Fibroblast of skin of abdomen (primary cell): ENCODE results near the gene PKD2L2. TPM values are rescaled to one million over a fixed set of nuclear protein-coding genes. Genes with fewer than 3 reads are reported as not detected.
"Not testable (repeated sequence)": the region's sequence is repeated elsewhere in the genome, so short reads cannot be mapped to it uniquely, and the experiment has no call there.

Experiments used
- DNase-seq: peaks from one replicate; pipeline ENCODE4 v3.0.0-alpha.2; 2013
- polyA plus RNA-seq, 2 experiments: library from polyadenylated mRNA; unstranded; fragments of 120-200 nt; gene quantifications; one replicate each; pipeline ENCODE4 v1.2.1, GENCODE V29; 2013; ENCODE audit not compliant: insufficient read length in 2 of 2

PKD2L2 gene
- not detected for polyA plus RNA-seq (2013, experiment 1 of 2; ENCODE audit: insufficient read length)
- not detected for polyA plus RNA-seq (2013, experiment 2 of 2; ENCODE audit: insufficient read length)

- peak; percentile 90 for DNase-seq
Measured at GRCh38 chr5:137888863-137889759, at the start of gene PKD2L2. Gene PKD2L2 (plus strand): TSS chr5:137889457. CDS start chr5:137889492, 35 bp downstream.

DNA sequence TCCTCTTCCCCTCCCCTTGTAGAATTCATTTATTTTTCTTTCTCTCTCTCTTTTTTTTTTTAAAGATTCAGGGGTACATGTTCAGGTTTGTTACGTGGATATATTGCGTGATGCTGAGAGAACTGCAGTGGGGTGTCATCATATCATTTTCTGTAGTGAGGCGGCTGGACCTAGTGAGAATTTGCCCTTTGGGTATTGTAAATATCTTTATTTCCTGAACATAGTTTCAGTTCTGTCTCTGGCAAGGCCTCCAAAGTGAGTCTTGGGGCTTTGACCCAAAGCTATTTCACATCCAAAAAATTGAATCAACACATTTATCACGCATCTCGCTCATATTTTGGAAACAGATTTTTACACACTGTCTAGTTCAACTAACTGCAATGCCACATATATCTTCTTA, 47.0 kb upstream of the PKD2L2 start:
- no peak for DNase-seq

DNA sequence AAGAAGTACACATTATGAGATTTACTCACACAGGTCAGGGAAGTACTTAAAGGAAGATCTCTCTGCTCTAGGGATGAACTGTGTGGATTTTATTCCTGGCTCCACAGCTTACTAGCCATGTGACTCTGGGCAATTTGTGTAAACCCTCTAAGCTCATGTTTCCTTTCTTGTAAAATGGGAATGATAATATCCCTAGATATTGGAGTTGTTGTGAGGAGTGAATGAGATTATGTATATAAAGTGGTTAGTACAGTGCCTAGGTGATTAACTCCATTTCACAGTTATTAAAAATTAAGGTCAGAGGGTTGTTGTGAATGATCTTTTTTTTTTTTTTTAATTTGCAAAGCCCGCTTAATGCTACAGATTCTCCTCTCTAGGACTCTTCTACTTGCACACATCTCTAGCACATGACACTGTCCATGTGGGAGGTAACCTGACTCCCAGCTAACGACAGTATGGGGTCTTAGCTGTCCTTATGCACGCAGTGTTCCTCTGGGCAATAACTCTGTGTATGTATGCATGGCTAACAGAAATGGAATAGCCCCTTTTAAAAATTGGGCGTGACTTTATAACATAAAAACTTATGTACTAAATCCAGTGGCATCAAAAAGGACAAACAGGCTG, 45.5 kb upstream of the PKD2L2 start:
- no peak for DNase-seq

GRCh38 chr5:137845472-137845871, 43.8 kb upstream of the PKD2L2 start:
- no peak for DNase-seq

GRCh38 chr5:137847687-137848086, 41.6 kb upstream of the PKD2L2 start:
- no peak for DNase-seq

- not testable (repeated sequence) for DNase-seq
Measured at GRCh38 chr5:137853165-137853564, 36.1 kb upstream of the PKD2L2 start.

DNA sequence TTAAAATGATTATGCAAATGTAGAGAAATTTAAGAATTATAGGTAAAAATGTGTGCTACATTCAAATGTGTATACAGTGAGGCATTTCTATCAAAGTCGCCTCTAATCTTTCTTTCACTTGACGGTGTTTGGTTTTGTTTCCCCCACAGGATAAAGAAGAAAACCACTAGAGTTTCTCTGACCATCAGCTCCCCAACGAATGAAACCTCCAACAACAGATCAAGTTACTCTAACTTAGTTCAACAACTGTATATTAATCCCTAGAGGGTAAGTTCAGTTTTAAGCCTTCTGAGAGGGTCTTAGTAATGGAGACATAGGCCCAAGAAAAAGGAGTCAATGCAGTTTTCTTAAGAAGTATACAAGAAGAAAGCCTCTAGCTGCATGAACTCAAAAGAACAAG, 33.1 kb upstream of the PKD2L2 start:
- no peak for DNase-seq

GRCh38 chr5:137856916-137857862, 32.1 kb upstream of the PKD2L2 start:
- DNase-seq: no peak

- DNase-seq: no peak
Measured at GRCh38 chr5:137858223-137858916, 30.9 kb upstream of the PKD2L2 start.

DNA sequence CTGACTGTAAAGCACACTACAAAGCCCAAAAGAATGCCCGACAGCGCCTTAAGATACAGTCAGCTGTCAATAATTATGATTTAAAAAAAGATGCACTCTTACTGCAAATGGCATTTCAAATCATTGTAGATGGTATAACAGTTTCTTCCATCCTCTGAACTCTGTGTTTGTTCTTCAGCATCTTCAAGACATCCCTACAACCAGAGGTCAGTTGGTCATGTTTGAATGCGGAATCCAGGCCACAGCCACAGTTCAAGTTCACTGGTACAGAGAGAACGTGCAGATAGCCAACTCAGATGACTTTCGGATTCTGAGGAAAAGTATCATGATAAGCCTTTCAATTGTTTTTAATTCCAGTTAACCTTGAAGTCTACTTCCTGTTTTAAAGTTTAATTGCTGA, 30.3 kb upstream of the PKD2L2 start:
- no peak for DNase-seq

- no peak for DNase-seq
Measured at GRCh38 chr5:137862251-137862650, 27.0 kb upstream of the PKD2L2 start.

DNA sequence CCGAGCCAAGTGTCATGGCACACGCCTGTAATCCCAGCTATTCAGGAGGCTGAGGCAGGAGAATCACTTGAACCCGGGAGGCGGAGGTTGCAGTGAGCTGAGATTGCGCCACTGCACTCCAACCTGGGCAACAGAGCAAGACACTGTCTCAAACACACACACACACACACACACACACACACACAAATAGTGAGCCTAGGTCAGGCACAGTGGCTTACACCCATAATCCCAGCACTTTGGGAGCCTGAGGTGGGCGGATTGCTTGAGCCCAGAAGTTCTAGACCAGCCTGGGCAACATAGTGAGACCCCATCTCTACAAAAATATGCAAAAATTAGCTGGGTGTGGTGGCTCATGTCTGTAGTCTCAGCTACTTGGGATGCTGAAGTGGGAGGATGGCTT, 25.6 kb upstream of the PKD2L2 start:
- not testable (repeated sequence) for DNase-seq

DNA sequence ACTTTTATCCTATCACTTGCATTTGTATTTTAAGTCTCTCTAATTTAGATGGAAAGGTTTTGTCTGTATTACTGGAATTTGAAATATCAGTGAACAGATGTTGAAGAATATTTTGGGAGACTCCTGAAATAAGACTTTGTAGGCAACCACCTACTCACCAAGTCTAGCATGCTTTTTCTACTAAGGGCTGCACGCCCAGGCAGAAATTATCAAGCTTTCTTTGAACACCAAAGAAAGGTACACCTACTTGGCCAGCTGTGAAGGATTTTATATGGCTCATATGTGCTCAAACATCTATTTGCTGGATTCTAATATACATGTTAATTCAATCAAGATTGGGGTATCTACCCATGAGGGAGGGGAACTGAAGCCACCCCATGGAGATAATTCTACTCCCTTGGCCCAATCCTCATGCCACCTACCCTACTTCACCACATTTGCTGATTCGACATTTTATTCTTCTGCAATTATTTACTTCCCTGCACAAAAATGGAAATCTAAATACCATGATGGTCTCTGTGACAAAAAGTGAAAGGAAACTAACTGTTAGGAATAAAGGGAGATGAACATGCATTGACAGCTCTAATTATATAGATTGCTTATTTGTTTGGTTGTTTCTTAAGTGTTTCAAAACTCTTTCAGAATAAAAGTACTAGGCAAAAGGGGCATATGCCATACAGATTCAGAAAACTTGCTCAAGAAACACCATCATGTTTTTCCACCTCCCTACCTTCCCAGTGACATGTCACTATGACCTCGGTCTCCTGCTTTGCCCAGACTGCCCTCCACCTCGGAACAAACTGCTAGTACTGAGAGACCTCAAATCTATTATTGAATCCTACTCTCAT, 22.5 kb upstream of the PKD2L2 start:
- no peak for DNase-seq

- no peak for DNase-seq
Measured at GRCh38 chr5:137867664-137868063, 21.6 kb upstream of the PKD2L2 start, which contains the start of gene MYOT. Gene MYOT (plus strand): TSS chr5:137867860. CDS start chr5:137870652, 2,792 bp downstream.

GRCh38 chr5:137870647-137871339, 18.5 kb upstream of the PKD2L2 start:
- DNase-seq: no peak

- DNase-seq: no peak
Measured at GRCh38 chr5:137871571-137871970, 17.7 kb upstream of the PKD2L2 start.

GRCh38 chr5:137872466-137872865, 16.8 kb upstream of the PKD2L2 start:
- DNase-seq: no peak

- no peak for DNase-seq
Measured at GRCh38 chr5:137876101-137876500, 13.2 kb upstream of the PKD2L2 start.

DNA sequence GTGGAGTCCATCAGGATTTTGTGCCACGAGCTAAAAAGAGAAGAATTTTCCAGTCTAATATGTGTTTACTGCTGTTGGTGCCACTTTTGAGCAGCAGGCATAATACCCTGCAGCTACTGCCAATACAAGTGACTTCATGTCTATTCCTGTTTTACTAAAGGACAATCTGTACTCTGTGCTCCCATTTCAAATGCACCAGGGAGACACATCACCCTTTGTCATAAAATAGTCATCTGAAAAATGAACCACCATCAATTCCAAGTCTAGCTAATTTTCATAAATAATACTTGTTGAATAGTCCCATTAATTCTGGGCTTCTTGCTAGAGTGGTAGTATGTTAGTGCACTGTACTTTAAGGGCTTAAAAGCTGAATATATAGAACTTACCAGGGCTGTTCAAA, 8.9 kb upstream of the PKD2L2 start:
- DNase-seq: no peak

DNA sequence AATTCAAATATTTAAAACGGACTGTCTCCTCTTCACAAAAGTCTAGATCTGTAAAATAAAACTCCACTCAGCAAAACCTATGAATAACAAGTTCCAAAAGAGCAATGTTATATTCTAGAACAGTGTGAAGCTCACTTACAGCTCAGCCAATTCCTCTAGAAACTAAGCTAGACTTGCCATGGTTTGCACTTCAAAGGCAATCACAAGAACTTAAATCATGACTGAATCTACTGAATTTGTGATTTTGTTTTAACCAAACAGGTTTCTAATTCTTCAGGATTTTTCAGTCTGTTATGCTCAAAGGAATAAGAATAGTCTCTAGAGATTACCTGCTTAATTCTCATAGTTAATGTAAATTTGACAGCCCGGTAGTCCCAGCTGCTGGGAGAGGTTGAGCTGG, 1.4 kb upstream of the PKD2L2 start:
- DNase-seq: no peak
